RWPE1 (cell line): ENCODE measurements around the gene FASTKD1.
"Not testable (repeated sequence)": the region's sequence is repeated elsewhere in the genome, so short reads cannot be mapped to it uniquely, and the experiment has no call there.

Source experiments
- CTCF ChIA-PET: fragments of 350-600 bp; sonication (Branson Sonifier 250); formaldehyde crosslinking; extraction: SDS; loops from one replicate; lab custom pipeline; 2021; lab: Yijun Ruan, JAX
- POLR2A ChIA-PET: fragments of 400-600 bp; formaldehyde crosslinking; extraction: SDS; loops from one replicate; lab custom pipeline; 2020; ENCODE audit warnings: antibody characterized with exemption; ENCODE audit not compliant: low non-redundant PET; lab: Yijun Ruan, JAX
- DNase-seq: peaks from one replicate; pipeline ENCODE4 v3.0.0; 2012; ENCODE audit warnings: low spot score
- H3K27ac ChIP-seq: fragments of 450-650 bp; 2 replicates; pipeline ENCODE4 v1.5.1; 2017
- CTCF ChIP-seq: fragments of 450-650 bp; conservative IDR thresholded peaks from 2 replicates; pipeline ENCODE4 v1.5.1; 2017; ENCODE audit warnings: low read depth, mild to moderate bottlenecking

FASTKD1 gene

GRCh38 chr2:169523681-169524080, 50.0 kb downstream of the FASTKD1 start:
- ChIA-PET CTCF (interaction anchor here (0.6 to 0.8 kb wide), 2 partner anchors 17 to 91 kb away, joined by 3 to 4 read pairs; no protein-coding TSS in a partner anchor), POLR2A (interaction anchor here (0.6 kb wide), 1 partner anchor 1082 kb away, joined by 3 read pairs; no protein-coding TSS in a partner anchor)
- no peak for TF ChIP-seq CTCF
- H3K27ac ChIP-seq: no peak overlapping the region
- DNase-seq: no peak

GRCh38 chr2:169520896-169521295, 52.8 kb downstream of the FASTKD1 start:
- CTCF ChIA-PET: no interaction called here
- POLR2A ChIA-PET: interaction anchor here (0.7 kb wide), 1 partner anchor 1415 kb away, joined by 3 read pairs; no protein-coding TSS in a partner anchor
- H3K27ac ChIP-seq: no peak overlapping the region
- no peak for TF ChIP-seq CTCF
- DNase-seq: no peak

GRCh38 chr2:169516488-169516995, 57.1 kb downstream of the FASTKD1 start:
- H3K27ac ChIP-seq, DNase-seq, POLR2A ChIA-PET, CTCF ChIA-PET: not testable (repeated sequence)

GRCh38 chr2:169514758-169515157, 58.9 kb downstream of the FASTKD1 start:
- CTCF ChIA-PET: interaction anchor here (0.6 to 0.7 kb wide), 2 partner anchors 97 to 173 kb away, joined by 3 read pairs; no protein-coding TSS in a partner anchor
- DNase-seq, H3K27ac ChIP-seq, POLR2A ChIA-PET: not testable (repeated sequence)

GRCh38 chr2:169513926-169514325, 59.7 kb downstream of the FASTKD1 start:
- ChIA-PET POLR2A (no interaction called here), CTCF (interaction anchor here (0.7 kb wide), 1 partner anchor 98 kb away, joined by 3 read pairs; no protein-coding TSS in a partner anchor)
- no peak overlapping the region for H3K27ac ChIP-seq
- TF ChIP-seq CTCF: no peak
- DNase-seq: no peak

GRCh38 chr2:169513094-169513493, 60.6 kb downstream of the FASTKD1 start:
- ChIA-PET CTCF (no interaction called here), POLR2A (no interaction called here)
- TF ChIP-seq CTCF: no peak
- DNase-seq: no peak
- no peak overlapping the region for H3K27ac ChIP-seq

- CTCF ChIA-PET: no interaction called here
- TF ChIP-seq CTCF: no peak
Measured at GRCh38 chr2:169512525-169512924, 61.1 kb downstream of the FASTKD1 start.

More at GRCh38 chr2:169512525-169512924, 61.1 kb downstream of the FASTKD1 start:
- DNase-seq: no peak
- POLR2A ChIA-PET: no interaction called here
- H3K27ac ChIP-seq: no peak overlapping the region
